ENCODE results near the gene MILR1. TPM values are rescaled to one million over a fixed set of nuclear protein-coding genes. Genes with fewer than 3 reads are reported as not detected.

MILR1 gene
- total RNA-seq, 1 experiment from 2014 or later, result 3.8 TPM

DNA sequence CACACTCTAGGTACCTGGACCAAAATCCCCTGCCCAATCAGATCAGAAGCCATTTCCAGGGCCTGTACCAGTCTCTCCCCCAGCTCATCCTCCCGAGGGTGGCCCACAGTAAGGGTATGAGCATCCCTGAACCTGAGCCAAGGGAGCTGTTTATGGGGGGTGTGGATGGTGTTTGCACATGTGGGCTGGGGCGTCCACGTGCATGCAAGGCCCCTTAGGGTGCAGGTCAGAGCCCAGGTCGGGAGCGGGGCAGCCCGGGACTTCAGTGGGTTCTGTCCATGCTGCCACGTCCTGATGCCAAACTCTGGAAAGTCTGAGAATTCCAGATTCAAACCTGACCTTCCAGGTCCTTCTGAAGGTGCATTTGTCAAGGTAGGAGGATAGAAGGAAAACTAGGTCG, 9.8 kb downstream of the MILR1 start:
- no peak overlapping the region for H2AFZ ChIP-seq (ENCODE audit: low read depth, low read length, poor library complexity, severe bottlenecking)
- no peaks in the 10 kb centered on the region for H3K27me3 ChIP-seq (ENCODE audit: insufficient read depth, low read length)
- H3K9me2 ChIP-seq (ENCODE audit: insufficient read depth), result no peaks in the 10 kb centered on the region
- ChIA-PET POLR2A (no interaction called here), RAD21 (ENCODE audit: low non-redundant PET in 1 of 2, low total read pairs in 2 of 2, uncharacterized antibody in 2 of 2, unreplicated experiment in 2 of 2) (no interaction called here), CTCF (interaction anchor here (1.8 kb wide), 1 partner anchor 39 kb away, joined by 3 read pairs; no protein-coding TSS in a partner anchor)
- DNase-seq (ENCODE audit: low read depth, low spot score), result no peak
- no peaks in the 10 kb centered on the region for H3K79me2 ChIP-seq (ENCODE audit: insufficient read depth, low read length)
- peaks cover 7 to 28% of the 10 kb centered on the region in 2 experiments for H3K4me1 ChIP-seq (ENCODE audit: control insufficient read depth in 1 of 2, insufficient read depth in 2 of 2, low read length in 2 of 2)
- ATAC-seq, result peak; percentile 19
- H3K27ac ChIP-seq (ENCODE audit: low read depth, low read length), result no peak overlapping the region
- no peaks in the 10 kb centered on the region for H3K9me3 ChIP-seq (ENCODE audit: control insufficient read depth in 1 of 2, insufficient read depth in 1 of 2, low read depth in 1 of 2, low read length in 2 of 2)
- peak overlapping the region; percentile 7; the same call in 1 of the 2 replicates for H3K9ac ChIP-seq (ENCODE audit: low read length)
- TF ChIP-seq TCF7L2 (IDR thresholded peaks at IDR 0.05; ENCODE audit: borderline replicate concordance, extremely low read depth, insufficient read depth, insufficient read length) (no peak), YY1 (IDR thresholded peaks at IDR 0.05; ENCODE audit: extremely low read depth, insufficient replicate concordance, low read depth, low read length) (no peak), ZNF274 (IDR thresholded peaks at IDR 0.05; ENCODE audit: low read depth, low read length) (no peak), ELF1 (IDR thresholded peaks at IDR 0.05; ENCODE audit: borderline replicate concordance, low read depth) (no peak), SRF (IDR thresholded peaks at IDR 0.05; ENCODE audit: low read depth) (no peak), EGR1 (IDR thresholded peaks at IDR 0.05; ENCODE audit: low read depth) (no peak), RAD21 (IDR thresholded peaks at IDR 0.05; ENCODE audit: low read depth) (no peak), SIN3A (IDR thresholded peaks at IDR 0.05; ENCODE audit: low read depth) (no peak)
- TF ChIP-seq, protein P1, sequence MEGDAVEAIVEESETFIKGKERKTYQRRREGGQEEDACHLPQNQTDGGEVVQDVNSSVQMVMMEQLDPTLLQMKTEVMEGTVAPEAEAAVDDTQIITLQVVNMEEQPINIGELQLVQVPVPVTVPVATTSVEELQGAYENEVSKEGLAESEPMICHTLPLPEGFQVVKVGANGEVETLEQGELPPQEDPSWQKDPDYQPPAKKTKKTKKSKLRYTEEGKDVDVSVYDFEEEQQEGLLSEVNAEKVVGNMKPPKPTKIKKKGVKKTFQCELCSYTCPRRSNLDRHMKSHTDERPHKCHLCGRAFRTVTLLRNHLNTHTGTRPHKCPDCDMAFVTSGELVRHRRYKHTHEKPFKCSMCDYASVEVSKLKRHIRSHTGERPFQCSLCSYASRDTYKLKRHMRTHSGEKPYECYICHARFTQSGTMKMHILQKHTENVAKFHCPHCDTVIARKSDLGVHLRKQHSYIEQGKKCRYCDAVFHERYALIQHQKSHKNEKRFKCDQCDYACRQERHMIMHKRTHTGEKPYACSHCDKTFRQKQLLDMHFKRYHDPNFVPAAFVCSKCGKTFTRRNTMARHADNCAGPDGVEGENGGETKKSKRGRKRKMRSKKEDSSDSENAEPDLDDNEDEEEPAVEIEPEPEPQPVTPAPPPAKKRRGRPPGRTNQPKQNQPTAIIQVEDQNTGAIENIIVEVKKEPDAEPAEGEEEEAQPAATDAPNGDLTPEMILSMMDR (IDR thresholded peaks at IDR 0.05 in 2 of 3, conservative IDR thresholded peaks at IDR 0.05 in 1 of 3; ENCODE audit: borderline replicate concordance in 1 of 3, insufficient read depth in 1 of 3, low read depth in 2 of 3, low read length in 2 of 3), result no peak
- TF ChIP-seq, protein P2, sequence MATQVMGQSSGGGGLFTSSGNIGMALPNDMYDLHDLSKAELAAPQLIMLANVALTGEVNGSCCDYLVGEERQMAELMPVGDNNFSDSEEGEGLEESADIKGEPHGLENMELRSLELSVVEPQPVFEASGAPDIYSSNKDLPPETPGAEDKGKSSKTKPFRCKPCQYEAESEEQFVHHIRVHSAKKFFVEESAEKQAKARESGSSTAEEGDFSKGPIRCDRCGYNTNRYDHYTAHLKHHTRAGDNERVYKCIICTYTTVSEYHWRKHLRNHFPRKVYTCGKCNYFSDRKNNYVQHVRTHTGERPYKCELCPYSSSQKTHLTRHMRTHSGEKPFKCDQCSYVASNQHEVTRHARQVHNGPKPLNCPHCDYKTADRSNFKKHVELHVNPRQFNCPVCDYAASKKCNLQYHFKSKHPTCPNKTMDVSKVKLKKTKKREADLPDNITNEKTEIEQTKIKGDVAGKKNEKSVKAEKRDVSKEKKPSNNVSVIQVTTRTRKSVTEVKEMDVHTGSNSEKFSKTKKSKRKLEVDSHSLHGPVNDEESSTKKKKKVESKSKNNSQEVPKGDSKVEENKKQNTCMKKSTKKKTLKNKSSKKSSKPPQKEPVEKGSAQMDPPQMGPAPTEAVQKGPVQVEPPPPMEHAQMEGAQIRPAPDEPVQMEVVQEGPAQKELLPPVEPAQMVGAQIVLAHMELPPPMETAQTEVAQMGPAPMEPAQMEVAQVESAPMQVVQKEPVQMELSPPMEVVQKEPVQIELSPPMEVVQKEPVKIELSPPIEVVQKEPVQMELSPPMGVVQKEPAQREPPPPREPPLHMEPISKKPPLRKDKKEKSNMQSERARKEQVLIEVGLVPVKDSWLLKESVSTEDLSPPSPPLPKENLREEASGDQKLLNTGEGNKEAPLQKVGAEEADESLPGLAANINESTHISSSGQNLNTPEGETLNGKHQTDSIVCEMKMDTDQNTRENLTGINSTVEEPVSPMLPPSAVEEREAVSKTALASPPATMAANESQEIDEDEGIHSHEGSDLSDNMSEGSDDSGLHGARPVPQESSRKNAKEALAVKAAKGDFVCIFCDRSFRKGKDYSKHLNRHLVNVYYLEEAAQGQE (IDR thresholded peaks at IDR 0.05; ENCODE audit: low read depth), result no peak
- TF ChIP-seq, protein P3, sequence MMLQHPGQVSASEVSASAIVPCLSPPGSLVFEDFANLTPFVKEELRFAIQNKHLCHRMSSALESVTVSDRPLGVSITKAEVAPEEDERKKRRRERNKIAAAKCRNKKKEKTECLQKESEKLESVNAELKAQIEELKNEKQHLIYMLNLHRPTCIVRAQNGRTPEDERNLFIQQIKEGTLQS (IDR thresholded peaks at IDR 0.05), result no peak
- TF ChIP-seq, protein P4, sequence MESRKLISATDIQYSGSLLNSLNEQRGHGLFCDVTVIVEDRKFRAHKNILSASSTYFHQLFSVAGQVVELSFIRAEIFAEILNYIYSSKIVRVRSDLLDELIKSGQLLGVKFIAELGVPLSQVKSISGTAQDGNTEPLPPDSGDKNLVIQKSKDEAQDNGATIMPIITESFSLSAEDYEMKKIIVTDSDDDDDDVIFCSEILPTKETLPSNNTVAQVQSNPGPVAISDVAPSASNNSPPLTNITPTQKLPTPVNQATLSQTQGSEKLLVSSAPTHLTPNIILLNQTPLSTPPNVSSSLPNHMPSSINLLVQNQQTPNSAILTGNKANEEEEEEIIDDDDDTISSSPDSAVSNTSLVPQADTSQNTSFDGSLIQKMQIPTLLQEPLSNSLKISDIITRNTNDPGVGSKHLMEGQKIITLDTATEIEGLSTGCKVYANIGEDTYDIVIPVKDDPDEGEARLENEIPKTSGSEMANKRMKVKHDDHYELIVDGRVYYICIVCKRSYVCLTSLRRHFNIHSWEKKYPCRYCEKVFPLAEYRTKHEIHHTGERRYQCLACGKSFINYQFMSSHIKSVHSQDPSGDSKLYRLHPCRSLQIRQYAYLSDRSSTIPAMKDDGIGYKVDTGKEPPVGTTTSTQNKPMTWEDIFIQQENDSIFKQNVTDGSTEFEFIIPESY (IDR thresholded peaks at IDR 0.05; ENCODE audit: extremely low read depth, insufficient replicate concordance, low read length), result no peak
- intact Hi-C loops (cut with micrococcal nuclease), result no loop called here
- H3K36me3 ChIP-seq (ENCODE audit: control insufficient read depth in 1 of 2, insufficient read depth in 2 of 2, low read length in 2 of 2), result no peaks in the 10 kb centered on the region
- no peak overlapping the region for H3K4me3 ChIP-seq (replicated peaks in 1 of 2; ENCODE audit: low read depth in 1 of 2, low read length in 2 of 2)
- no peaks in the 10 kb centered on the region for H4K20me1 ChIP-seq (ENCODE audit: insufficient read depth)
- no TSS peak for BruUV-seq (replicated peaks)
- peak overlapping the region; percentile 66 for H3K4me2 ChIP-seq (ENCODE audit: low read length)

Measured in HCT116 (cell line).